Suppressor macrophage treated with lipopolysaccharide for 4 hours (primary cell): Measurements from ENCODE around the gene NTN1.

Source experiments
- DNase-seq: peaks from one replicate; pipeline ENCODE4 v3.0.0-alpha.2; 2020

NTN1 gene

DNA sequence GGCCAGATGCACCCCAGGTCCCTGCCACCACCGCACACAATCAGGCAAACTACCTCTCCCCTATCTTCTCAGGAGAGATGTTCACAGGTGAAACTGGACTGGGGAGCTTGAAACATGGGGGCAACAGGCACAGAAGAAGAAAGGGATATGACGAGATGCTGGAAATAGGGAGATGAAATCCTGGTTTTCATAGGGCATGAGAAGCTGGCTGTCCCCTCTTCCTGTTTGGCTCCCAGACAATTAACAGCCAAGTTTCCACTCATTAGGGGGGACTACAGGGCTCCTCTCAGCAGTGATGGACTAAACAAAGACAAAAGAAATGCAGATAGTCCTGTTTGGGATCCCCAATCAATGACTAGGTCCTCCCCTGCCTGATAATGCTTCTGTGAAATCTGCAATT lies 266.0 kb downstream of the NTN1 start:
- no peak for DNase-seq

DNA sequence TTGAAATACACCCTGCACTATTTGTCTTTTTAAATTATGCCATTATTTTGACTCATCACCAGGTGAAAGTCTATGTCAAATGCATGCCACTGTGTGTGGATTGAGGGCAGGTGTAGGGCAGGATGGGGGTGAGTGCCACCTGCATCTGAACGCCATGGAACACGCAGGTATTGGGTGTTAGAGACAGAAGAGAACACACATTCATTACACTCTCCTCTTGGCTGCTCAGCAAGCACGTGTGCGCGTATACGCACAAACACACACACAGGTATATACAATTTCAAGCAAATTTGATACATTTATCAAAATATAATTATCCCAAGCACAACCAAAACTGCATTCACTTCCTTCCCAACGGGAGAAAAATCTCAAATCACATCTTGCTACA lies 268.9 kb downstream of the NTN1 start:
- DNase-seq, result no peak

DNA sequence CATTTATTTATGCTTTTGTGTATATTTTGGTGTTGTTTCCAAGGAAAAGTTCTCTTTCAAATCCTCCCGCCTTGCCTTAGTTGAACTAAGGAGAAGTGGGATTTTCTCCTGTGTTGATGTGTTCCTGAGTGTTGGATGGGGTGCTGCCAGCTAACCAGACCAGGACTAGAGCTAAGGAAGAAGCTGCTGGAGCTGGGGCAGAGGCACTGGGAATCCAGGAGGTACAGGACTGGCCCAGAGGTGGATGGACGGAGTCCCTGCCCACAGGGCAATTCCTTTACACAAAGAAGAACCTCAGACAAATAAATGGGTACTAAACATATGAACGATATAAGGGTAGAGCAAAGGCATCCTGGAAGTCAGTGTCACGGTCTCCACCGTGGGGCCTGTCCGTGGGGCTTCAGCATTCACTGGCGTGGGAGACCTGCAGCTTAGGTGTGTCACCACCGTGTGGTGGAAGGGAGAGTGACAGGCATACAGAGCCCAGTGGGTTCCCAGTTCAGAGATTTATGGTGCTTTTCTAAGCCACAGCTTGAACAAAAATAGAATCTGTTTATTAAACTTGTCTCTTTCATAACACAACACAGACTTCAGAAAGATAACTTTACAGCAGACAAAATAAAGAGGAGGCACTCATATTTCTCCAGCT lies 270.7 kb downstream of the NTN1 start:
- no peak for DNase-seq

DNA sequence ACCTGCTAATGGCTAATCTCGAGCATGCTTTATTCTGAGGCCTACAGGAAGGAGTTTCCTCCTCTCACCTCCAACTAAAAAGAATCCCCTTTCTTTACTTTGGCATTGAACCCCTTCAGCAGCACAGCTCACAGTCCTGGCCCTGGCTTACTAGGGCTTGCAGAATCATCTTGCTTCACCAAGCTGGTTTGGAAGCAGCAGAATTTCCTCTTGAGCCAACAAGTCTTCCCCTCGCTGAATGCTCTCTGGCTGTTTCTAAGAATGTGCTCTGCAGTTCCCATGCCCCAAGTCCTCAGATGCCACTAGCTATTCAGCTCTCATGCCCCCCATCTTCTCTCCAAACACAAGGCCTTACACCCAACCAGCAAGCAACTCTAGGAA lies 271.2 kb downstream of the NTN1 start:
- no peak for DNase-seq
